Ovary (tissue), 9 donors: ENCODE data around the gene GPR132. TPM values are rescaled to one million over a fixed set of nuclear protein-coding genes. Genes with fewer than 3 reads are reported as not detected.

ENCODE experiments used
- DNase-seq, 5 donors: peaks; one replicate each; pipeline ENCODE4 v3.0.0-alpha.2; 2019 to 2020
- H3K27ac ChIP-seq, 2 donors: fragments of 200-600 bp; one replicate each; pipeline versions ENCODE4 v1.5.1 to v1.8.0; 2019 to 2022
- H3K27me3 ChIP-seq: fragments of 200-600 bp; one replicate; pipeline ENCODE4 v1.8.0; 2022
- H3K36me3 ChIP-seq: fragments of 200-600 bp; sonication (generic); one replicate; pipeline ENCODE4 v1.5.1; 2019
- H3K4me1 ChIP-seq: one replicate; pipeline ENCODE4 v1.8.1; 2013; ENCODE audit warnings: mild to moderate bottlenecking, moderate library complexity; ENCODE audit not compliant: insufficient read depth
- H3K4me3 ChIP-seq: fragments of 200-600 bp; sonication (generic); one replicate; pipeline ENCODE4 v1.5.1; 2017
- H3K9me3 ChIP-seq, 2 donors: fragments of 200-600 bp in 1 of 2; sonication (generic) in 1 of 2; one replicate each; pipeline versions ENCODE4 v1.5.1 to v1.8.1; 2013 to 2019; ENCODE audit warnings: mild to moderate bottlenecking in 1 of 2, moderate library complexity in 1 of 2
- CTCF ChIP-seq, 3 donors: fragments of 450-650 bp in 2 of 3; fragments of 200-600 bp in 1 of 3; IDR thresholded peaks; one replicate each; pipeline versions ENCODE4 v1.5.1 to v1.8.0; 2016 to 2022; ENCODE audit warnings: antibody characterized with exemption in 3 of 3, mild to moderate bottlenecking in 1 of 3
- EP300 ChIP-seq: sonication (generic); formaldehyde crosslinking; IDR thresholded peaks from one replicate; pipeline ENCODE4 v1.6.1; 2017; ENCODE audit warnings: antibody characterized with exemption
- POLR2A ChIP-seq: fragments of 450-650 bp; IDR thresholded peaks from one replicate; pipeline ENCODE4 v1.6.1; 2017; ENCODE audit warnings: antibody characterized with exemption, mild to moderate bottlenecking, moderate library complexity
- WGBS, 3 donors: extraction: QIAGEN DNeasy Blood & Tissue Kit in 1 of 3; methylation state at CpG; one replicate each; pipeline versions ENCODE4 v1.1.5 to v1.1.7; 2013 to 2017; 5-methylcytosine and 5-hydroxymethylcytosine counted together
- intact Hi-C, 4 donors: fragments of 100-400 bp; cut with DNase I; formaldehyde crosslinking; loops; one replicate each; pipeline versions ENCODE4 v1.11.0 to v1.15.1; 2022 to 2023
- polyA plus RNA-seq, 2 donors: library from polyadenylated mRNA; stranded (reverse); fragments of 200-250 nt in 1 of 2; fragments of 350-450 nt in 1 of 2; fragmentation: Illumina TruSeq in 1 of 2; extraction: RNeasy Lipid Tissue Mini Kit (QIAGEN cat#74804) in 1 of 2; gene quantifications; one replicate each; pipeline ENCODE4 v1.2.3, GENCODE V29; 2013 to 2014
- total RNA-seq, 7 donors: library from RNA; depleted of rRNA in 2 of 7; stranded (reverse); fragments of >200 nt in 2 of 7; fragmentation: NEBNext Ultra II Directional in 3 of 7; extraction: Animal tissue kit (Norgen Biotek cat#: 25700) in 3 of 7; gene quantifications; one replicate each; pipeline versions ENCODE4 v1.1.0 to v1.2.4, GENCODE V29; 2016 to 2023
- donor health status: DM: no; HTN: no; CAD: no; lungs with moderate emphysema.
- donor health status: DM: no; HTN: no; CAD: no.
- donor health status: Bipolar disorder and iron deficiency.
- donor health status: DM: yes; HTN: yes; CAD: no.
- donor health status: DM: no; HTN: no; CAD: no.
- donor health status: DM: yes; HTN: yes; CAD: no.

Gene GPR132
- total and polyA plus RNA-seq, 9 donors, result 0.27 to 2.0 (median 0.73) TPM

- H3K4me3 ChIP-seq, result no peak overlapping the region
- intact Hi-C loops, result no loop called here
- H3K27me3 ChIP-seq, result no peaks in the 10 kb centered on the region
- H3K9me3 ChIP-seq, result no peaks in the 10 kb centered on the region
- 12 to 18% (median 17%) methylated on average over 1 of the region's 1 CpG for WGBS, 3 donors
- DNase-seq, result no peak
- no peak overlapping the region for H3K27ac ChIP-seq
- no peaks in the 10 kb centered on the region for H3K36me3 ChIP-seq
- TF ChIP-seq EP300, result no peak
- TF ChIP-seq CTCF (IDR thresholded peaks at IDR 0.05), result no peak
- no peak for TF ChIP-seq POLR2A
- no peaks in the 10 kb centered on the region for H3K4me1 ChIP-seq
Measured at GRCh38 chr14:105026802-105027563, 38.2 kb downstream of the GPR132 start.

GRCh38 chr14:105026033-105026785, 39.0 kb downstream of the GPR132 start:
- DNase-seq, result no peak

DNA sequence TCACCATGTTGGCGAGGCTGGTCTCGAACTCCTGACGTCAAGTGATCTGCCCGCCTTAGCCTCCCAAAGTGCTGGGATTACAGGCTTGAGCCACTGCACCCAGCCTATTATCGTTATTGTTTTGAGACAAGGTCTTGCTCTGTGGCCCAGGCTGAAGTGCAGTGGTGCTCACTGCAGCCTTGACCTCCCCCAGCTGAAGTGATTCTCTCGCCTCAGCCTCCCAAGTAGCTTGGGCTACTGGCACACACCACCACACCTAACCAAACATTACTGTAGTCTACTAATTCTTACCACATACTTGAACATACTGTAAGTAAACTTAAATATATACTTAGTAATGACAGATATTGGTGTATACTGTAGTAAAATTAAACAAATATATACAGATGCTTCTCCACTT, 39.8 kb downstream of the GPR132 start:
- H3K36me3 ChIP-seq, result no peaks in the 10 kb centered on the region
- H3K27me3 ChIP-seq, result no peaks in the 10 kb centered on the region
- no peaks in the 10 kb centered on the region for H3K9me3 ChIP-seq
- no peak overlapping the region for H3K27ac ChIP-seq
- no peak for DNase-seq
- intact Hi-C loops, result no loop called here
- 89 to 92% (median 89%) methylated on average over 6 of the region's 6 CpGs for WGBS, 3 donors
- no peak for TF ChIP-seq POLR2A
- TF ChIP-seq EP300, result no peak
- TF ChIP-seq CTCF (IDR thresholded peaks at IDR 0.05), result no peak
- H3K4me3 ChIP-seq, result no peak overlapping the region
- H3K4me1 ChIP-seq, result peaks cover 2% of the 10 kb centered on the region

More at GRCh38 chr14:105026033-105026785, 39.0 kb downstream of the GPR132 start:
- Histone ChIP-seq H3K4me3 (no peak overlapping the region), H3K27me3 (no peaks in the 10 kb centered on the region), H3K27ac (no peak overlapping the region), H3K36me3 (no peaks in the 10 kb centered on the region), H3K4me1 (peaks cover 2% of the 10 kb centered on the region), H3K9me3 (no peaks in the 10 kb centered on the region)
- no peak for TF ChIP-seq POLR2A
- TF ChIP-seq CTCF (IDR thresholded peaks at IDR 0.05), result no peak
- no peak for TF ChIP-seq EP300
- intact Hi-C loops, result no loop called here
- WGBS, 3 donors, result 88 to 91% (median 90%) methylated on average over 16 of the region's 16 CpGs

- intact Hi-C loops, result loop anchor here in 1 of 4 donors (5.0 kb wide), 1 partner anchor 37 kb away; the partner anchor contains the start of gene CLBA1
- Histone ChIP-seq H3K4me3 (no peak overlapping the region), H3K4me1 (peaks cover 12% of the 10 kb centered on the region), H3K36me3 (no peaks in the 10 kb centered on the region), H3K27ac (no peak overlapping the region), H3K27me3 (no peaks in the 10 kb centered on the region), H3K9me3 (no peaks in the 10 kb centered on the region)
- TF ChIP-seq CTCF (IDR thresholded peaks at IDR 0.05) (no peak), POLR2A (no peak), EP300 (no peak)
- DNase-seq, result no peak
- WGBS, 3 donors, result 60 to 69% (median 67%) methylated on average over 4 of the region's 4 CpGs
Measured at GRCh38 chr14:105023791-105024480, 41.3 kb downstream of the GPR132 start.
